Activated CD8-positive, alpha-beta memory T cell treated with anti-CD3 and anti-CD28 coated beads for 36 hours (primary cell): ENCODE measurements around the gene SUSD1. TPM values are rescaled to one million over a fixed set of nuclear protein-coding genes. Genes with fewer than 3 reads are reported as not detected.

Source experiments
- CTCF ChIA-PET: fragments of 350-600 bp; sonication (Branson Sonifier 250); formaldehyde crosslinking; loops from one replicate; lab custom pipeline; 2021; ENCODE audit warnings: antibody characterized with exemption; lab: Charles Lee
- POLR2A ChIA-PET: fragments of 350-600 bp; sonication (Branson Sonifier 250); formaldehyde crosslinking; loops from one replicate; lab custom pipeline; 2021; ENCODE audit warnings: antibody characterized with exemption; lab: Charles Lee
- total RNA-seq, 2 experiments: library from RNA; stranded (reverse); gene quantifications; one replicate each; pipeline ENCODE4 v1.2.3, GENCODE V29; 2021

SUSD1 gene
- total RNA-seq, 2 experiments from 2014 or later, result 5.1 to 5.2 TPM

GRCh38 chr9:112059145-112059965 lies 115.7 kb downstream of the SUSD1 start:
- ChIA-PET CTCF (interaction anchor here (0.6 kb wide), 1 partner anchor 342 kb away, joined by 4 read pairs; no protein-coding TSS in a partner anchor), POLR2A (no interaction called here)

GRCh38 chr9:112056996-112057395 lies 118.1 kb downstream of the SUSD1 start:
- POLR2A ChIA-PET, result no interaction called here
- CTCF ChIA-PET, result no interaction called here

DNA sequence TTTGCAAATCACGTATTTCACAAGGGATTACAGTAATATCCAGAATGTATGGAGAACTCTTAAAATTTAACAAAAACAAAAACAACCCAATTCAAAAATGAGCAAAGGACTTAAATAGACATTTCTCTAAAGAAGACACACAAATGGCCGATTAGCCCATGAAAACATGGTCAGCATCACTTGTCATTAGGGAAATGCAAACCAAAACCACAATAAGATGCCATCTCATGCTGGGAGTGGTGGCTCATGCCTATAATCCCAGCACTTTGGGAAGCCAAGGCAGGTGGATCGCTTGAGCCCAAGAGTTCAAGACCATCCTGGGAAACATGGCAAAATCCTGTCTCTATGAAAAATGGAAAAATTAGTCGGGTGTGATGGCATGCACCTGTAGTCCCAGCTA lies 120.2 kb downstream of the SUSD1 start:
- POLR2A ChIA-PET, result no interaction called here
- CTCF ChIA-PET, result no interaction called here

- ChIA-PET CTCF (no interaction called here), POLR2A (no interaction called here)
Measured at GRCh38 chr9:112051812-112052211, 123.3 kb downstream of the SUSD1 start.

- CTCF ChIA-PET, result no interaction called here
- POLR2A ChIA-PET, result no interaction called here
Measured at GRCh38 chr9:112050544-112051475, 124.3 kb downstream of the SUSD1 start.

DNA sequence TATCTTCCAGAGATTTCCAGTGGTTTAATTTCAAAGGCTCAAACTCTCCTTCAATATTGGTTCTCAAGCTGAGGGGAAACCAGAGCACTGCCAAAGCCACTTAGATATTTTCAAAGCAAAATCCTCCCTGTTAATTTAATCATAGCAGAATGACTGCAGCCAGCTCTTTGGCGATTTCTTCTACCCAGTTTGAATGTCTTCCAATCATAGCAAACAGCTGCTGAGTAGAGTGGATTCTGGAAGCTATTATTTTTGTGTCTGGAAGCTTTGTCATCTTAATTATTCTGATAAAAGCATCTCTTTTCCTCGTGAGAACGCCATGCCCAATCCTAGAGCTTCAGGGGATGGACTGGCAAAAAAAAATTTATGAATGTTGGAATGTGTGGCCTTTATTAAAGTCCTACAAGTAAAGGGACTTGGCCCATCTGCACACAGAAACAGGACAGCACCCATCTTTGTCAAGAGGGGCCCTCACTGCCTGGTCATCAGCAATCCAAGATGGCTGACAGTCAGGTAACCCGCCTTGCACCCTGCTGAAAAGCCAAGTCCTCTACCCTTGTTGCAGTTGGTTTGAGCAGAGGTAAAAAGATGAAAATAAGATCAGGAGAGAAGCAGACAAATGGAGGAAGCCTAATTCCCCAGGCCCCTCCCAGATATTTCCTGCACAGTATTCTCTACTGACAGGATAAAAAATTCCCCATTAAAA lies 125.1 kb downstream of the SUSD1 start:
- POLR2A ChIA-PET, result no interaction called here

GRCh38 chr9:112048924-112049691 lies 126.0 kb downstream of the SUSD1 start:
- CTCF ChIA-PET, result interaction anchor here (0.8 kb wide), 1 partner anchor 9 kb away, joined by 3 read pairs; no protein-coding TSS in a partner anchor
- POLR2A ChIA-PET, result no interaction called here

More for the DNA sequence above, 125.1 kb downstream of the SUSD1 start:
- CTCF ChIA-PET, result interaction anchor here (0.5 to 0.8 kb wide), 2 partner anchors 10 to 25 kb away, joined by 3 to 4 read pairs; no protein-coding TSS in a partner anchor

DNA sequence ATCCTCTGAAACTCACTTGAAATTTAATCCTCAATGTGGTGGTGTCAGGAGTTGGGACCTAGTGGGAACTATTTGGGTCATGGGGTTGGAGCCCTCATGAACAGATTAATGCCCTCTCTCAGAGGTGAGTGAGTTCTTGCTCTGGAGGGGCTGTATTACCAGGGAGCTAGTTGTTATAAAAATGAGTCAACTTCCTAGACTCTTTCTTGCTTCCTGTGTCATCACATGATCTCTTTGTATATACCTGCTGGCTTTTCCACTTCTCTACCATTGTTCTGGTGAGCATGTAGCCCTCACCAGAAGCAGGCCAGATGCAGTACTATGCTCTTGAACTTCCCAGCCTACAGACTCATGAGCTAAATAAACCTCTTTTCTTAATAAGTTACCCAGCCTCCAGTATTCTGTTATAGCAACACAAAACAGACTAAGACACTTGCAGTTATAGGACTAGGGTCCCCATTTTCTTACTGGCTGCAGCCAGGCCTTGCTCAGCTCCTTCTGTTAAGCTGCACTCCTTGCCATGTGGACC lies 127.5 kb downstream of the SUSD1 start:
- POLR2A ChIA-PET, result no interaction called here
- CTCF ChIA-PET, result no interaction called here

DNA sequence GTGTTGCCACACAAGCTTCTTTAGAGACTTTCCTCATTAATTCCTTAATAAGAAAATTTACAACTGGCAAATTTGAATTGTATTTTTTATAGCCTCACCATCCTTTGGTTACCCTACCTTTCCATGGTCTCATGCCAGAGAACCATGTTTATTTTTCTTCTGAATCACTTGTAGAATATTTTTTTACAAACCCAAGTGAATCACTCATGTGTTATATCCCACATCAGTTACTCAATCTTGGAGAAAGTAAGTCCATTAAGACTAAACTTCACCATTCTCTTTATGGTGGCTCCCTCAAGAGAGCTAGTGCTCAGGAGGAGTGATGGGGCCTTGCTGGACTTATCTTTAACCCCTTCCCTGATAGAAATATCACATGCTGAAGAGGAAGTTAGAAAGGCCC lies 128.9 kb downstream of the SUSD1 start:
- CTCF ChIA-PET, result no interaction called here
- POLR2A ChIA-PET, result no interaction called here

GRCh38 chr9:112044881-112045280 lies 130.2 kb downstream of the SUSD1 start:
- POLR2A ChIA-PET, result no interaction called here
- CTCF ChIA-PET, result interaction anchor here (1.0 kb wide), 1 partner anchor 255 kb away, joined by 3 read pairs; no protein-coding TSS in a partner anchor

- POLR2A ChIA-PET, result no interaction called here
- CTCF ChIA-PET, result no interaction called here
Measured at GRCh38 chr9:112044186-112044585, 130.9 kb downstream of the SUSD1 start.

- CTCF ChIA-PET, result no interaction called here
Measured at GRCh38 chr9:112043423-112043822, 131.7 kb downstream of the SUSD1 start.

DNA sequence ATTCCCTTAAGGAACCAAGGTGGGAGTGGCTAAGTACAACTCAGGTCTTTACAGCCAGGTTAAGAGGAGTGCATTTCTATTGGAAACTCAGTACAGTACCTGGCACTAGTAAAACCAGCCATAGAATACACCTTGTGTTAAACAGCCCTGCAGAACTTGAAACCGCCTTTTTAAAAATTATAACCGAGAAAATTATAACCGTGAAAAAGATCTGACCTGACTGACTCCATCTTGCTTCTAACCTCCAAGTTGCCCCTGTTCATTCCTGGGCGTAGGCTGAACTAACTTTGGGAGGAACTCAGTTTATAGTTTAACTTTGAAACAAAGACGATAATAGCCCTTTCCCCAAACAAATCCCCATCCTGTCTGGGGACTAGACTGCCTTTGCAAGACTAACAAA lies 132.3 kb downstream of the SUSD1 start:
- ChIA-PET POLR2A (no interaction called here), CTCF (no interaction called here)

More at GRCh38 chr9:112043423-112043822, 131.7 kb downstream of the SUSD1 start:
- POLR2A ChIA-PET, result interaction anchor here (0.7 kb wide), 1 partner anchor 129 kb away, joined by 11 read pairs; no protein-coding TSS in a partner anchor

DNA sequence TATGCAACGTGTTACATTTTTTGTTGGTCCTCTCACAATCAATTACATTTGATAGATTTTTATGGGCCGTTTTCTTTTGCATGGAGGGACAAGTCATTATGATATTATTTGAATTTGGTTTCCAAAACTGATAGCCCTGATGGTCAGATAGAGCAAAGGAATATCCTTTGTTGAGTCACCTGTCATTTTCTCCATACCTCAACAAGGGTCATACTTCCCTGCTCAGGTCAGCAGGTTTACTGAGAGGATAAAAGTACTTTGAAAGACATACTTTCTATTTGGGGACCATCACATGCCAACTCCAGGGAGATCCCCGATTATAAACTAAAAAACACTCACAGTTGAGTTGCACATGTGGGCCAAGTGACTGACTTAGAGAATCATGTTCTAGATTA lies 132.9 kb downstream of the SUSD1 start:
- ChIA-PET POLR2A (no interaction called here), CTCF (no interaction called here)

- POLR2A ChIA-PET, result no interaction called here
- CTCF ChIA-PET, result no interaction called here
Measured at GRCh38 chr9:112041536-112042243, 133.4 kb downstream of the SUSD1 start.

- ChIA-PET POLR2A (no interaction called here), CTCF (no interaction called here)
Measured at GRCh38 chr9:112041199-112041535, 133.9 kb downstream of the SUSD1 start.

DNA sequence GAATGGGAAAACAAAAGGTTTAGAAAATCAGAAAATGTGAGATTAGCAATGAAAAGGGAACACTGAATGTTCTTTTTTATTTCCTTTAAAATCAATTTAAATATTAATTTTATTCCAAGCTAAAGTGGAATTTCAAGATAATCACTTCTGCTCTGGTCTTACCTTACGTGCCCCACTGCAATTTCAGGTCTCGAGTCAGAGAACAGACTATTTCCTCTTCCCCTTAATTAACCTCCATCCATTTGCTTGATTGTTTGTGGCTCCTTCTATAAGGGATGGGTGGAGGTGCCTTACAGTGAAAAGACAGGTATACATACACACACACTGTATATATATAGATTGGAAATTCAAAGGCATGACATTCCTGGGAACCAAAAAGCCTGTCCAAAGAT lies 137.1 kb downstream of the SUSD1 start:
- CTCF ChIA-PET, result no interaction called here
- POLR2A ChIA-PET, result no interaction called here
